Glutamatergic neuron (in vitro differentiated cells): Measurements from ENCODE around the gene EVX2. TPM values are rescaled to one million over a fixed set of nuclear protein-coding genes. Genes with fewer than 3 reads are reported as not detected.

Source experiments
- DNase-seq: peaks from one replicate; pipeline ENCODE4 v3.0.0; 2022
- H3K27ac Mint-ChIP-seq: one replicate; pipeline ENCODE4 v1.8.0; 2020; ENCODE audit warnings: mild to moderate bottlenecking, mixed read lengths, inconsistent platforms; ENCODE audit not compliant: unreplicated experiment
- H3K27me3 Mint-ChIP-seq: one replicate; pipeline ENCODE4 v1.8.0; 2020; ENCODE audit warnings: mild to moderate bottlenecking, moderate library complexity, mixed read lengths, inconsistent platforms; ENCODE audit not compliant: unreplicated experiment
- H3K36me3 Mint-ChIP-seq: one replicate; pipeline ENCODE4 v1.8.0; 2020; ENCODE audit warnings: mild to moderate bottlenecking, mixed read lengths, inconsistent platforms; ENCODE audit not compliant: unreplicated experiment
- H3K4me1 Mint-ChIP-seq: one replicate; pipeline ENCODE4 v1.8.0; 2020; ENCODE audit warnings: mild to moderate bottlenecking, low read depth, mixed read lengths, inconsistent platforms; ENCODE audit not compliant: unreplicated experiment
- H3K4me3 Mint-ChIP-seq: one replicate; pipeline ENCODE4 v1.8.0; 2020; ENCODE audit warnings: mild to moderate bottlenecking, mixed read lengths, inconsistent platforms; ENCODE audit not compliant: unreplicated experiment
- H3K9me3 Mint-ChIP-seq: one replicate; pipeline ENCODE4 v1.8.0; 2020; ENCODE audit warnings: mild to moderate bottlenecking, moderate library complexity, mixed read lengths, inconsistent platforms; ENCODE audit not compliant: unreplicated experiment
- CTCF ChIP-seq: fragments of 200-600 bp; sonication (generic); IDR thresholded peaks from one replicate; pipeline ENCODE4 v1.5.0; 2021; ENCODE audit not compliant: partially characterized antibody, unreplicated experiment
- total RNA-seq: library from RNA; stranded (reverse); fragmentation: NEBNext Ultra II Directional; extraction: Animal tissue kit (Norgen Biotek cat#: 25700); gene quantifications from one replicate; pipeline ENCODE4 v1.2.1, GENCODE V29; 2021; ENCODE audit not compliant: unreplicated experiment

Gene EVX2
- total RNA-seq, 1 donor from 2014 or later, result 0.76 TPM

DNA sequence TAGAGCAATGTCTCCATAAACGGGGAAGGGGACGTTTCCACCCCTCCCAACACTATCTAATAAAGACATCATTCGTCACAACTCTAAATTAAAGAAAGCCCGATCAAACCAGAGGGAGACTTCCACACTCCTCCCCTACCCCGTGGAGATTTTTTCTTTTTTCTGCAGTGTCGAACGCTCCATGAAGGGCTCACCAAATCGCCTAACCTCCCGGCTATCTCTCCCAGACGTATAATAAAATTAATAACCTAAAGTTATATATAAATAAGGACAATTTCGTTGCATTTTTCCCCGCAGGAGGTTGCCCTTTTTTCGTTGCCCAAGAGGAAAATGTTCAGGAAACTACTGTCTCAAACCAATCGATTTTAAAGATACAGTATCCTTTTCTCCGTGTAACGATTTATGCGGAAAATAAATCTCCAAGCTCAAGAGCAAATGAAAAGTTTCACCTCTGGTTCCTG lies 2.4 kb downstream of the EVX2 start:
- Mint-ChIP-seq H3K4me3 (peak overlapping the region; percentile 82), H3K27me3 (peaks cover 47% of the 10 kb centered on the region), H3K36me3 (no peaks in the 10 kb centered on the region), H3K9me3 (peaks cover 29% of the 10 kb centered on the region), H3K27ac (no peak overlapping the region), H3K4me1 (peaks cover 21% of the 10 kb centered on the region)
- no peak for DNase-seq
- no peak for TF ChIP-seq CTCF

DNA sequence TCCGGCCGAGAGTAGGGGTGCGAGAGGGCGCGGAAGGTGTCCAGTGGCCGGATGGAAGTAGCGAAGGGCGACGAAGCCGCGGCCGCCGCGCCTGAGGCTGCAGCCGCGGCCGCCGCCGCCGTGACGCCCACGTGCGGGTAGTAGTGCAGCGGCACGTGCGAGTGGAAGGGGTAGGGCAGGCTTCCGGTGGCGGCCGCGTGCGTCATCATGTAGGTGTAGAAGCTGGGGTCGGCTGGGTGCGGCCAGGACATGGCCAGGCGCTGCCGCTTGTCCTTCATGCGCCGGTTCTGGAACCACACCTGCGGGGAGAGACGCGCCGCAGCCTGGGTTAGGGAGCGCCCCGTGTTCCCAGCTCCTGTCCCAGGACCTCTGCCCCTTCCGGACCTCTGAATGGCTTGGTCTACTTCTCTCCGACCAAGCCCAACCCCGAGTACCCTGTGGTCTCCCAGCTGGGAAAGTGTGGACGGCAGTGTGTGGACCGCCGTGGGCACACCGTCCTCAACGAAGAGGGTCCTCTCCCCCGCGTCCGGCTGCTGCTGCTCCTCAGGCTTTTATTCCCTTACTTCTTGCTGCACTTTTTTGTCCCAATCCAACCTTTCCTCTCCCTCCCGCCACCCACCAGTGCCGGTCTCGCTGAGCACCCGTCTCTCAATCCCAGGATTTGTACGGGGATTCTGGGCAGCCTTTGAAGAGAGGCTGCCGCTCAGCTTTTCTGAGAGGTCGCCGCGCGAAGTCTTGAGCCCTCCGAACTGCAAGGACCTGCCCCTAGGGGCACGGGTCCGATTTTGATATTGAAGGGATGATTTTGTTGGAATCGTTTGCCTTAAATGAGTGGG lies 3.0 kb downstream of the EVX2 start:
- Mint-ChIP-seq H3K27me3 (peaks cover 43% of the 10 kb centered on the region), H3K9me3 (peaks cover 30% of the 10 kb centered on the region), H3K4me3 (peak overlapping the region; percentile 82), H3K4me1 (peaks cover 26% of the 10 kb centered on the region), H3K36me3 (no peaks in the 10 kb centered on the region), H3K27ac (no peak overlapping the region)
- TF ChIP-seq CTCF, result no peak
- peak; percentile 56 for DNase-seq

DNA sequence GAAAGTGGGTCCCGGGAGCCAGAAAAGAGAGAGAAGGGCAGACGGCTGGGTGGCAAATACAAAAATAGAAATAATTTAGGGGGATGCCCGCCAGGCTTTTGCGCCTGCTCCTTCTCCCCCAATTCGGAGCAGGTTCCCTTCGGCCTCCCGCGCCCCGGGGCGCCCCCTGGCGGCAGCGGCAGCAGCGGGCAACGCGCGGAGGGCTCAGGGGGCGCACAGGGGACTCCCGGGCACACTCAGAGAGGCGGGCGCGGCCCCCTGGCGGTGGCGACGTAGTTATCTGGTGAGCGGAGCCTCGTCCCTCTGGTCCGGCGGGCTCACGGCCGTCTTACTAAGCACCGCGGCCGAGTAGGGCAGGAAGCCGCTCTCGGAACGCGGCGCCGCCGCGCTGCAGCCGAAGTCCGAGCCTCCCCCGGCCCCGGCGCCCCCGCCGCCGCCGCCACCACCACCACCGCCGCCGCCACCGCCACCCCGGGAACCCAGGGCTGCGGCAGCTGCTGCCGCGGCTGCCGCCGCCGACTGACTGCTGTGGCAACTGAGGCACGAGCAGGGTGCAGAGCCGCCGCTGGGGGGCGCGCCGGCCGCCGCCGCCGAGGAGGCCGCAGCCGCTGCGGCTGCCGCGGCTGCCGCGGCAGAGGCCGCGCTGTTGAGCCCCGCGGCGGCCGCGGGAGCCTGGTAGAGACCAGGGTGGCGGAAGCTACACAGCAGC lies 3.8 kb downstream of the EVX2 start:
- Mint-ChIP-seq H3K36me3 (no peaks in the 10 kb centered on the region), H3K27ac (no peak overlapping the region), H3K4me3 (peak overlapping the region; percentile 99), H3K9me3 (peaks cover 33% of the 10 kb centered on the region), H3K27me3 (peaks cover 42% of the 10 kb centered on the region), H3K4me1 (peaks cover 25% of the 10 kb centered on the region)
- TF ChIP-seq CTCF, result peak; percentile 99
- peak; percentile 94 for DNase-seq

GRCh38 chr2:176079285-176079830 lies 4.4 kb downstream of the EVX2 start:
- H3K9me3 Mint-ChIP-seq, result peaks cover 31% of the 10 kb centered on the region
- no peak for TF ChIP-seq CTCF
- H3K4me3 Mint-ChIP-seq, result peak overlapping the region; percentile 99
- H3K27me3 Mint-ChIP-seq, result peaks cover 37% of the 10 kb centered on the region
- H3K4me1 Mint-ChIP-seq, result peaks cover 23% of the 10 kb centered on the region
- peak overlapping the region; percentile 94 for H3K27ac Mint-ChIP-seq
- no peaks in the 10 kb centered on the region for H3K36me3 Mint-ChIP-seq
- peak; percentile 56 for DNase-seq
